Activated T-helper 9 cell treated with anti-CD3 and anti-CD28 coated beads, Interleukin-2, amount 50 U/mL, for 16 hours (primary cell): ENCODE results near the gene ANKMY1.

Experiments used
- DNase-seq: peaks from one replicate; pipeline ENCODE4 v3.0.0-alpha.2; 2020; ENCODE audit warnings: low read depth

ANKMY1 gene

DNA sequence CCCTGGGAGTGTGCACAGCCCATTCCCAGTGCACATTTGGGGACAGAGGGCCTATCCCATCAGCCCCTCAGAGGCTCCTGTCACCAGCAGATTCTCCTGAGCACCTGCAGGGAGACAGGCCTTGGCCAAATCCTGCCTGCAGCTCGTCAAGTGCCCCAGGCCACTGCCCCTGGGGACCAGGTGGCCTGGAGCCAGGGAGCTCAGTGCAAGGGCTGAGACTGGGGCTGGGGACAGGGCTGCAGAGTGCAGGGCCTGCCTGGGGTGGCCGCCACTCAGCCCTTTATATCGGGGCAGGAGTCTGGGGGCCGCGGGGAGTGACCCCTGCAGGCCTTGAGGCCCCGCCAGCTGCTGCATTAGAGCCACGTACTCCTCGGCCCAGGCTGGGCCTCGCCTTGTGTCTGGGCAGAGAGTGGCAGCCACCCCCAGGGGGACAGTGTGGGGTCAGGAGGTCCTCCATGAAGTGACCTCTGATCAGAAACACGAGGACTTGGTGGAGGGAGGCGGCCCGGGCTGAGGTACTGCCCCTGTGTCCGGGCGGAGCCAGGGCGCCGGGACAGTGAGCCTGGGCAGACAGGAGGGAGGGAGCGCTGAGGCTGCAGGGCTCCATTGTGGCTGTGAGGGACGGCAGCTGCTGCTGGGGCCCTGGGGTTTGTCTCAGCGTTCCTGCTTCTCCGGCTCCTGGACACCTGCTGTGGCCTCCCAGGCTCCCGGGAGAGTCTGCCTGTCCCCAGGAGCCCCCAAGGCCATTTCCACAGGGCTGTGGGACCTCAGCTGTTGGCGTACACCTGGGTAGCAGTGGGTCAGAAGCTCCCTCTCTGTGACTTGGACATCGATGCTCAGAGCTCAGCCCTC lies 98.2 kb downstream of the ANKMY1 start:
- DNase-seq = no peak

DNA sequence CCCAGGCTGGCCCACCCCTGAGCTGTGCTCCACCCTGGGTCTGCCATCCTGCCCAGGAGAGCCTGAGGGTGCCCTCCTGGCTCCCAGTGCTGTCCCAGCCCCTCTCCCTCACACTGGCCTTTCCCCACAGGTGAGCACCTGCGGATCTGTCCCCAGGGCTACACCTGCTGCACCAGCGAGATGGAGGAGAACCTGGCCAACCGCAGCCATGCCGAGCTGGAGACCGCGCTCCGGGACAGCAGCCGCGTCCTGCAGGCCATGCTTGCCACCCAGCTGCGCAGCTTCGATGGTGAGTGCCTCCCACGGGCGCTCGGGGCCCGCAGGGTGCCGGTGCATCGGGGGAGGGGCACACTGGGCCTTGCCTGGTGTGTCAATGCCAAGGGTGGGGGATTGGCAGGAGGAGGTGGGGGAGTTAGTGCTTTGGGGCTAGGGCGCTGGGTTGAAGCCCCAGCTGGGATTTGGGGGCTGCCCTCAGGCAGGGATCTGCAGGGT lies 98.8 kb downstream of the ANKMY1 start:
- no peak for DNase-seq

DNA sequence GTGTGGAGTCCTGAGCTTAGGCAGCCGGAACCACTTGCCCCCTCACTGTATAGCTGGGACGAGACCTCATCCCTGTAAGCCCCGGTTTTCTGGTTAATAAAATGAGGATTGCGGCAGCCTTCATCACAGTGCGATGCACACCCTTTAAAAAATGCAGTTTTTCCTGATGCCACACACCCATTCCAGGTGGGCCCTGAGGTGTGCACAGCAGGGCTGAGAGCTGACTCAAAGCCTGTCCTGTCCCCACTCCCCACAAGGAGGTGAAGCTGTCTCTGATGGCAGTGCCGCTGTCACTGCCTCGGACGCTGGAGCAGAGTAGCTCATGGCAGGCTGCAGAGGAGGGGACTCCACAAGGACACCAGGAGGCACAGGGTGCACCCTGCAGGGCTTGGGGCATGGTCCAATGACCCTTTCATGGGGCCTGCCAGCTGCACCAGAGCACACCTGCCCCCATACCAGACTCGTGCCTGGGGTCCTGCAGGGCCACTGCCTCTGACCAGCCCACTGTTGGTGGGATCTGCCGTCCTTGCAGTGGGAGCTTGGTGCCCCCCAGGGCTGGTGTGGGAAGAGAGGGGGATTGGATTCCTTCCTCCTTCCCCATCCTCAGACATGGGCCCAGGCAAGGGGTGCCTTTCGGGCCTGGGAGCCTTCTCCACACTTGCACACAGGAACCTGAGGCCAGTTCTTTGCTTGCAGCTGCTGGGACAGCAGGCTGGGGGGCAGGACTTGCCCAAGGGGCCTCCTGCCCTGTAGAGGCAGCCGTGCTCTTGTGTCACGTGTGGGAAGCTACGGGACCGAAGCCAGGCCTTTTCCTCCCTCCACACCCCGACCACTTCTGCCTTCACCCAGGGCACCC lies 99.5 kb downstream of the ANKMY1 start:
- no peak for DNase-seq

DNA sequence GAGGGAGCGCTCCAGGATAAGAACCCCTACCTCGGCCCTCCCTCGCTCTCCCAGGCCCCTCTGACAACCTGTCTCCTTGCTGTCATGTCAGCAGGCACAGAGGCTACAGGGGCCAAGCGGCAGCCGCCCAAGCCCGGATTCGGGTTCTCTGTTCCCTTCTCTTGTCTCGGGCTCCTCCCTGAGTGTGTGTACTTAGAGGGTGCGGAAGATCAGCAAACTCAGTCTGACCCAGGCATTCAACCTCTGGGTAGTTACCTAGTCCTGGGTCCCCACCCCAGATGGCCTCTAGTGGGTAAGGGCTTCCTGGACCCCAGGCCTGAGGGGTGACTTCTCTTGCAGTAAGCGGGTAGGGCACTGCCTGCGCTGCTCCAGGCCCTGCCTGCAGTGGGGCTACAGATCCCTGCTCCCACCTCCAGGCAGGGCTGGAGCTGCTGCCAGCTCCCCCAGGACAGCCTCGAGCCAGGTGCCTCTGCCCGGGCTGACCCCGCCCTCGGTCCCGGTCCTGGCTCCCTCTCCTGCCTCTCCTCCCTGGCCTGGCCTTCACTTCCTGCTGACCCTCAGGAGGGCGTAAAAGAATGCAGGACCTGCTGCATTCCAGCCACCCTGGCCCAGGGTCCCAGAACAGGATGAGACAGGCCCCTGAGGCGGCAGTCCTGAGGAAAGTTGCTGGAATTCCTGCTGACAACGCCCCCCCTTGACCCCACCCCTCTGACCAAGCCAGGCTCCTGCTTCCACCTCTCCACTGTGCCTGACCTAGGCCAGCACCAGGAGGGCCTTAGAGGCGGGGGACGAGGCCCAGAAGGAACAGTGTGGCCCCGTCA lies 100.4 kb downstream of the ANKMY1 start:
- no peak for DNase-seq

DNA sequence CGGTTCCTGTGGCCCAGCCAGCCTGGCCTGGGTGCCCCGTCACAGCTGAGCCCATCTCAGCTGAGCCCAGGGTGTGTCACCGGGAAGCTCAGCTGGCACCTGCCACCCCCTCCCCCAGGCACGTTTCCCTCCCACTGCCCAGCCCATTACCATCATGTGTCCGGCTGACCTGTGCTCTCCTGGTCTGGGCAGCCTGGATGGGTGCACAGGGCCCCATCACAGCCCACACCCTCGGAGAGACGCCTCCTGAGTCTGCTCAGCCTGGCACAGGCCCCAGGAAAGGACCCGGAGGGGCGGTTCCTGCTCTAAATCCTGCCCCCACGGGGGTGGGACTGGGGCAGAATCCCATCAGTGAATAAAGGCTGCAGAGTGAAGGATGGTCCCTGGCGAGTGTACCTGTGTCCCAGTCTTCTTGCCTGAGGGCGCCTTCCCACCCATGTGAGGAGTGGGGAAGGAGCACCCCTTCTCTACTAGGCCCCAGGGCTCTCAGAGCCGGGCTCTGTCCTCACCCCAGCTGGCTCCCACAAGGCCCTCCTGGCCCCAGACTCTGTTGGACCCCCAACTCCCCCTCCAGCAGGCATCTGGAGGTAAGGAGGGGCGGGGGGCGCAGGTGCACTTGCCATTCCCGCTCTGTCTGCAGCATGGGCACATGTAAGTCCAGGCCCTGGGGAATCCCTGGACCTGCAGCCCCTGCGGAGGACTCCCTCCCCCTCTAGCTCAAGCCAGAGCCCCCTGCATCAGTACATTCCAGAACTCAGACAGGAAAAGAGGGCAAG lies 101.2 kb downstream of the ANKMY1 start:
- no peak for DNase-seq

DNA sequence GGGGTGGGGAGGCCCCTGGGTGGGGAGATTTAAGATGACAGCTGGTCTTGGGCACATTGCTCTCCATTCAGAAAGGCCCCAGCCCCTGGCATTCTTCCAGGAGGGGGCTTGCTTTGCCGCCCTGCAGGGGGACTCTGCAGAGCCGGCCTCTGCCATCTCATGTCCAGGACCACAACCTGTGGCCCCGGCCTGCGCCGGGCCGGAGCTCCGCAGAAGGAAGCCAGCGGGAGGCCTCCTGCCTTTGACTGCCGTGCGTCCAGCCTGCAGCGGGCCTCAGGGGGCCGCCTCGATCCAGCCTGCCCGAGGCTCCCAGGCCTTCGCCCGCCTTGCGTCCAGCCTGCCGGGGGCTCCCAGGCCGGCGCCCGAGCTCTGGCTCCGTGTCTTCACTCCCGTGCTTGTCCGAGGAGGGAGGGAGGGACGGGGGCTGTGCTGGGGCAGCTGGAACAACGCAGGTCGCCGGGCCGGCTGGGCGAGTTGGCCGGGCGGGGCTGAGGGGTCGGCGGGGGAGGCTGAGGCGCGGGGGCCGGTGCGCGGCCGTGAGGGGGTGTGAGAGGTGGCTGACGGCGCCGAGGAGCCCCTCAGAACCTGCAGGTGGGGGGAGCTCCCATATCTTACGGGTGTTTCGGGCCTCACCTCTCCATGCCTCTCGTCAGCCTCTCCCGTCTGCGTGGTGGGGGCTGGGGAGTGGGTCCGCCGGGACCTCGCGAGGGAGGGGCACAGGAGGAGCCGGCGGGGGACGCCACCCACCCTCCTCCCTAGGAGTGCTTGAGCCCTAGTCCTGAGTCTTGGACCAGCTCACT lies 101.9 kb downstream of the ANKMY1 start:
- DNase-seq = no peak

DNA sequence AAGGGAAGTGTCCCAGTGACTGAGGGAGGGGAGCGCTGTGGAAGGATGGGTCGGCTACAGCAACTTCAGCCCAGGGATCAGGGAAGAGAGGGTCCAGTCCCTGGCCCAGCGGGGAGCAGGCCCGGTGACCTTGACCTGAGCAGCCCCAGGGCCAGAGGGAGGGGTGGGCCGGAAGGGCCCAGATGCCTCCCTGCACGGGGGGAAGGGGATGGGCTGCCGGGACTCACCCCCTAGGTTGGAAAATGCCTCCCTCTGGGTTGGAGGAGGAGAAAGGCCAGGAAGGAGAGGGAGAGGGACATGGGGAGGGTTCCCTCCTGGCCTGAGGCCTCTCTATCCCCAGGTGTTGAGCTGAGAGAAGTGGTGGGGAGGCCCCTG lies 102.5 kb downstream of the ANKMY1 start:
- DNase-seq = no peak

DNA sequence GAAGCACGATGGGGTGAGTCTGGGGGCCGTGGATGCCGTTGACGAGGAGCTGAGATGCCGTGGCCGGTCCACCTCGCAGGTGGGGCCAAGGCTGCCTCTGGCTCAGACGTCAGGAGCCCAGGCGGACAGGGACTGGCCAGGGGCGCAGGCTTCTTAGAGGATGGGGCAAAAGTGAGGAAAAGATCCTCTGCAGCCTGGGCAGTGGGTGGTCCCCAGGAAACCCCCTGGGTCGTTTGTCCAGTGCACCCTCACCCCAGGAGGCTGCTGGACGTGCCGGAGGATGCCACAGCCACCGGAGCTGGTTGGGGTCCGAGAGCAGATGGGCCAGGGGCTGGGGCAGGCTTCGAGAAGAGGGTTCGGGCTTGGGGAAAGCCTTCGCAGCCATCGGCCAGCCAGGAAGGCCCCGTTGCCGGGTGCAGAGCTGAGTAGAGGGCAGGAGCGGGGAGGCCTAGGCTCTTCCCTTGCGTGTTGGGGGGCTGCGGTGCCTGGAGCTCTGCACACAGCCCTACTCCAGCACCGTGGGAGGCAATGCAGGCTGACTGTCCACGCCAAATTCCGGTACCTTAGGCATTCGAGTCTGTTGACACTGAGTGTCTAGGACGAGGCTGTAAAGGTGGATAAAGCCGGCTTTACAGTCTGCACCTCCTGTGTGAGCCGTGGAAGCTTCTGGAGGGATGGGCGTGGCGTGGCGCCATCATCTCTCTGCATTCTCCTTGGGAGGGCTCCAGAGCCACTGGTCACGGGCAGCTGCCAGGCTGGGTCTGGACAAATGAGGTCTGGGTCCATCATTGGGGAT lies 103.5 kb downstream of the ANKMY1 start:
- no peak for DNase-seq

DNA sequence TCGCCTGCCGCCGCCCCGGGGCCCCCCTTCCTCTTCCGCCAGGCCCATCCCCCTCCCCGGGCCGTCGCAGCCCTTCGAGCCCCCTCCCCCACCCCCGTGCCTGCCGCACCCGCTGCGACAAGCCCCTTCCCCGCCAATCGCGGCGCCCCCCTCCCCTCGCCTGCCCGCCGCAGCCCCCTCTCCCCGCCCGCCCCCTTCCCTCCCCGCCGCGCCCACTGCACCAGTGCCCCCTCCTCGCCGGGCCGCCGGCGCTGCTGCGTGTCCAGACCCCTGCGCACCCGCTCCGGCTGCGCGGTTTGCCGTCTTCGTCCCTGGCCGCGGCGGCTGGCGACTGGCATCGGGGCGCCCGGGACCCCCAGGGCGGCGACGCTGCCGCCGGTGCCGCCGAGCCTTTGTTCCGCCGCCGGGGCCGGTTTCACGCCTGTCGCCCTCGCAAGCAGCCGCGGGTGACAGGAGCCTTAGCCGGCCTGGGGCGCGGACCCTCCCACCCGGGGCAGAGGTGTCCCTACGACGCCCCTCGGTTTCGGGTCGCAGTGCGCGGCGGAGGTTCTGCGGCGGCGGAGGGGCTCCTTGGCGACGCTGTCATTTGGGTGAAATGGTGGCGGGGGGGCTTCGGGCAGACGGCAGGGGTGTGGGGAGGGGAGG lies 104.2 kb downstream of the ANKMY1 start:
- no peak for DNase-seq

DNA sequence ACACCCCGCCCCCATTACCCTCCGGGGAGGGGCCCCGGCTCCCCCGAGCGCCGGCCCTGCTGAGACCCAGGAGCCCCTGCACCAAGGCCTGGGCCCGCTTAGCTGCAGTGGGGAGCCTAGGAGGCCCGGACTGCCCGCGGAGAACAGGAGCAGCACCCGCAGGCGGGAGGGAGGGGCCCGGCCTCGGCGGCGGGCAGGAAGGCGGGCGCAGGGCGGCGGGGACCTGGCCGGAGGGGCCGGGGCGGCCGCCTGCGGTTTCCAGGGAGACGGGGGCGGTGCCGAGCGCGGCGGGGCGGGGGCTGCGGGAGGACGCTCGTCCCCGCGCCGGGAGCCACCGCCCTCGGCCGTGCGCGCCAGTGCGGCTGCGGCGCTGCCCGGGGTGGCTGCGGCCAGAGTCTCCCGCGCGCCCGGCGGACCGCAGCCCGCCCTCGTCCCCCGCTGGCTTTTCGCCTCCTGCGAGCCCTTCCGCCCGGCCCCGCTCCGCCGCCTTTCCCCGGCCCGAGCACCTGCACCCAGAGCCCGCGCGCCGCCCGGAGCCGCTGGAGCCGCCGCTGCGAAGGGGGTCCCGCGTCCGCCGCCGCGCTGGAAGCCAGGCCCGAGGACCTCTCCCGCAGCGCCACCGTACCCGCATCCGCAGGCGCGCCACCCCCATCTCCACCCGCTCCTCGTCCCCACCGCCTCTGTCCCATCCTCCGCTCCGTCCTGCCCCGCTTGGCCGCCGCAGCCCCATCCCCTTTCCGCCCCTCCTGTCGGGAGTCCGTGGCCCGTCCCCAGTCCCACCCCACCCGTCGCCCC lies 105.1 kb downstream of the ANKMY1 start:
- DNase-seq = no peak

DNA sequence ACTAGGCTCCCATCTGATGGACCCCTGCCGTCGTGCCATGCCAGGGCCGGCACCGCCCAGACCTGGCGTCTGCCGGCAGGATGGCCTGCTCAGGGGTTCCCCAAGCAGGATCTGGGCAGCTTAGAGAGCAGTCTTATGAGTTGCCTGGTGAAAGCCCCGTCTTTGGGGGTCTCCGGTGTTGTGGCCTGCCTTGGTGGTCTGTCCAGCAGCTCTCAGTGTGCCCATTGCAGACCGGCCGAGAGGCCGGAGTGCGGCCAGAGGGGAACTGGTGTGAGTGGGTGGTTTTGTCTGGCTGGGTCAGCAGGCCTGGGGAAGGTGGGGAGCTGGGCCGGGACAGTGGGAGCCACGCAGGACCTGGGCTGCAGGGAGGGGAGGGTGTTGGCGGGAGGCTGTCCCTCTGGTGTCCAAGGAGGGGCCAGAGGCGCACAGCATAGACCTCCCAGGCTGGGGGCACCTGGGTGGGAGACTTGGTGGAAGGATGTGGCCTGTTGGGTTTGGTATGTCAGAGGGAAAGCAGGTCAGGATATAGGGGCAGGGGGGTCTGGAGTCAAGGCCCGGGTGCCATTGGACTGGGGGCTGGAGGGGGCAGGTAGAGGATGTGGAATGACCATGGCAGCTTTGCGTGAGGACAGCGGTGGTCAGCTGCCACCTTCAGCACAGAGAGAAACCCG lies 105.9 kb downstream of the ANKMY1 start:
- no peak for DNase-seq

DNA sequence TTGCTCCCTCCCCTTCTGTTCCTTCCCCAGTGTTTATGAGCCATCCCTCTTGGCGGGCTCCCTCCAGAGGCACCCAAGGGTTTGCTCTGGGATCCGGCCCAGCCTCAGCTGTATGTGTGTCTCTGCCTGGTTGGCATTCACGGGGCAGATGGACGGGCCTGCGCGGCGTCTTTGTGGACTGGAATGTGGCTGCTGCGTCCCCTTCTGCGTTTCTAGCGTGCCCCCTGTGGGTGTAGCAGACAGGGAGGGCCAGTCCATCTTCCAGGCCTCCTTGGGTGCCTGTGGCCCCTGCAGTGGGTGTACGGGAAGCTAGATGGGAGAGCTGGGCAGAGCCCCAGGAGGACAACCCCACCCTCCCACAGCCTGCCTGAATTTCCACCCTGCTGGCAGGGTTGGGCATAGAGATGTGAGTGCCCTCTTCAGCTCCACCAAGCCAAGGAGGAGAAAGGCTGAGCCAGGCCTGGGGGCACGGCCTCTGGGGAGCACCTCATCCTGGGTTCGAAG lies 106.6 kb downstream of the ANKMY1 start:
- DNase-seq = no peak

DNA sequence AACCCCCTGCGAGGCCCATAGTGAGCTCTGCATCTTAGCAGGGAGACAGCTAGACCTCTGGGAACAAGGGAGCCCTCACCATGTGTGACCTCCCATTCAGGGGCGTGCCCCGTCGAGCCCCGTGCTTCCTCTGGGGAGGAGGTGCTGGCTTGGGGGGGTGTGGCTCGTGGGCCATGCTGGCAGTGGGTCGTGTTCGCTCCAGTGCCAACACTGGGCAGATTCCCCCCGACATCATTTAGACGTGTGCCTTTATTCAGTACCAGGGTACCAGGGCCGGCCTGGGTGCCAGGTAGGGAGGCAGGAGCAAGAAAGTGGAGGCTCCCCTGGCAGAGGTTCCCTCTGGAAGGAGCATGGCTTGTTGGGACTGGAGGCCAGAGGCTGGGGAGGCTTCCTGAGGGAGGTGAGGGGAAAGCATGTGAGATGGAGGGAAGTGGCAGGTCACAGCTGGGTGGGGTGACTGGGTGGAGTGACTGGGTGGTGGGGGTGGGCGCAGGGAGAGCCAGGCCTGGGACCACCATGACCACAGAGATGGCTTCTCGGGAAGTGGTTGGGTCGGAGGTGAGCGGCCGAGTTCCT lies 107.2 kb downstream of the ANKMY1 start:
- DNase-seq = no peak

DNA sequence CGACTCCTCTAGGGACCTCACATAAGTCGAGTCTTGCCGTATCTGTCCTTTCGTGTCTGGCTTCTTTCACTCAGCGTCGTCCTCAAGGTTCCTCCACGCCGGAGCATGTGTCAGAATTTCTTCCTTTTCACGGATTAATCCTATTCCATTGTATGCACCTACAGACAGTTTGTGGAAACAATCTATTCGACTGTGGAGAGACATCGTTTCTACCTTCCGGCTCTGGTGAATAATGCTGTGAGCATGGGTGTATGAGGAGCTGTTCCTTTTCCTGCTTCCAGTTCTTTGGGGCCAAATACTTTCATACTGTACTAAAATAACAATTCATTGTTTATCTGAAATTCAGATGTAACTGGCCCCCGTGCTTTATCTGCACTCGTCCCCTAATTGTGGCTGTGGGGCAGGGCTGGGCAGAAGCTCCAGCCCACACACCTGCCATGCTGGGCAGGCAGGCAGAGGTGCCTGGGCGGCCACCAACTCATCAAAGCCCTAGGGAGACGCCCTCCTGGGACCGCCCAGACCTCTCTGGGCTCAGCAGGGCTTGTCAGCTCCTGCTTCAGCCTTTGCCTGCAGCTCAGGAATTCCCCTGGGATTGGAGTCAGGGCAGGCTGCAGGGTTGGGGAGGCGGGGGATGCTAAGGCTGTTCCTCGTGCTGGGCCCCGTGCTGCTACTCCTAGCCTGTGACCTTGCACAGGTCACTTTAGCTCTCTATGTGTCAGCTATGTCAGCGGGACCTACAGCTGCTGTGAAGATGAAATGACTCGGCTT lies 107.8 kb downstream of the ANKMY1 start:
- DNase-seq = no peak

DNA sequence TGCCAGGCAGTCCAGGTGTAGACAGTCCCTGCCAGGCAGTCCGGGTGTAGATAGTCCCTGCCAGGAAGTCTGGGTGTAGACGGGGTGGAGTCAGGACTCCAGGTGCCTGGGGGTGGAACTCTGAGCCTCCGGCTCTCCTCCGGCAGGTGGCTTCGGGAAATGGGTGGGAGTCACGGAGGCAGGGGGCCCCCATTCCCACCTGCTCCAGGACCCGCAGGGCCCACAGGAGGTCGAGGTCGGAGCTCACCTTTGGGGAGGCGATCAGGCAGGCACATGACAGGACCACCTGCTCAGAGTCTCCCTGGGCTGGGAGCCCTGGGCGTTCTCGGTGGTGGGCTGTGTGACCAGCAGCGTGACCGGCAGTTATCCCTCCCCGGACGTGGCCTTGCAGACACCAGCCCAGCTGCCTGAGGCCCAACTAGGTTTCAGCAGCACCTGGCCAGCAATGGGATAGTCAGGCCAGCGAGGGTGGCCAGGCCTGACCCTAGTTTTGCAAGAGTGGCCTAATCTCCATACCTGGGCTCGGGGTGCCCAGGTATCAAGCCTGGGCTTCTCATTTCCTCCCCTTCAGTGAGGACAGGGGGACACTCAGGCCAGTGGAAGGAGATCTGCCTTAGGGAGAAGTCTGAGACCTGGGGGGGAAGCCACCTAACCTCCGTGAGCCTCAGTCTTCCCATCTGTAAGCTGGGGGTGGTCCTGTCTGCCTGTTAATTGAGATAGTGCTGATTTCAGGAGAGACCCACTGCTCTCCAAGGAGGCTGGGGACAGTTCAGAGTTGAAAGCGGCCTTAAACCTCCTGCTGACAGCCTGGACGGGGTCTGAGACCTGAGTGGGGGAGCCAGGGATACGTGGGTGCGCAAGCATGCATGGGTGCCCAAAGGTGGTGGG lies 109.2 kb downstream of the ANKMY1 start:
- no peak for DNase-seq
